ENCODE measurements around the gene BRIP1.
"Not testable (repeated sequence)": the region's sequence is repeated elsewhere in the genome, so short reads cannot be mapped to it uniquely, and the experiment has no call there.

Gene BRIP1

DNA sequence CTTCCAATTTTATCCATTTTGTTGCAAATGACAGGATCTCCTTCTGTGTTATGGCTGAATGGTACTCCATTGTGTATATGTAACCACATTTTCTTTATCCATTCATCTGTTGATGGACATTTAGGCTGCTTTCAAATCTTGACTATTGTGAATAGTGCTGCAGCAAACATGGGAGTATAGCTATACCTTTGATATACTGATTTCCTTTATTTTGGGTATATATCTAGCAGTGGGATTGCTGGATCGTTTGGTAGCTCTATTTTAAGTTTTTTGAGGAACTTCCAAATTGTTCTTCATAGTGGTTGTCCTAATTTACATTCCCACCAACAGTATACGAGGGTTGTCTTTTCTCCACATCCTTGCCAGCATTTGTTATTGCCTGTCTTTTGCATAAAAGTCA lies 67.8 kb downstream of the BRIP1 start:
- DNase-seq, result no peak

DNA sequence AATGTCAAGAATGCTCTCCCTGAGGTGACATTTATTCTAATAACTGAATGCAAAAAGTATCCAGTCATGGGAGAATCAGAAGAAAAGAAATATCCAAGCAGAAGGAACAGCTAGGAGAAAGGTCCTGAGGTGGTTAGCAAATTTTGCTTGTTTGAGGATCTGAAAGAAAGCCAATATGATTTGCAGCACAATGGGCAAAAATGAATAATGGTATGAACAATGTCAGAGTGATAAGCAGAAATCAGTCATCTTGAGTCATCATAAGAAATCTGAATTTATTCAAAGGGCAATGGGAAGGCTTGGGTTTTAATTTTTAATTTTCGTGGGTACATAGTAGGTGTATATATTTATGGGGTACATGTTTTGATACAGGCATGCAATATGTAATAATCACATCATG lies 68.5 kb downstream of the BRIP1 start:
- DNase-seq, result no peak

DNA sequence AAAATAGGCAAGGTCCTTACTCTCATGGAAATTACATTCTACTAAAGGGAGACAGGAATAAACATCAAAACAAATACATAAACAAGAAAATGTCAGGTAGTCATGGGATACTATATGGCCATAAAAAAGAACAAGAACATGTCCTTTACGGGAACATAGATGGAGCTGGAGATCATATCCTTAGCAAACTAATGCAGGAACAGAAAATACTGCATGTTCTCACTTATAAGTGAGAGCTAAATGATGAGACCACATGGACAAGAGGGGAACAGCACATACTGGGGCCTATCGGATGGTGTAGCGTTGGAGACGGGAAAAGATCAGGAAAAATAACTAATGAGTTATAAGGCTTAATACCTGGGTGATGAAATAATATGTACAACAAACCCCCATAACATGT lies 69.1 kb downstream of the BRIP1 start:
- no peak for DNase-seq

DNA sequence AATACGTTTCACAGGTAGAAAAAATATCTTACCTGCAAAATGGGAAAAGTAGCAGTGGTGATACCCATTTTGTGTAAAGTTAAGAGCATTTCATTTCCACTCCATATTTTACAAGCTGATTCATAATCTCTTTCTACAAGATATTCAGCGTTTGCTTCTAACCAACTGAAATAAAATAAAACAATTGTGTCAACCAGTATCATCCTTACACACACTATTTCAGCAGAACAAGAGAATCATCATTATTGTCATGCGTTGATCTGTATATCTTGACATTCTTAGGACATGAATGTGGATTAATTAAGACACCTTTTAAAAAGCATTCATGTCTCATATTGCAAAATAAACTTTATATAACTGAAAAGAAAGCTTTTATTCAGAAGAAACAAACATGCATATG lies 69.8 kb downstream of the BRIP1 start:
- DNase-seq, result no peak

DNA sequence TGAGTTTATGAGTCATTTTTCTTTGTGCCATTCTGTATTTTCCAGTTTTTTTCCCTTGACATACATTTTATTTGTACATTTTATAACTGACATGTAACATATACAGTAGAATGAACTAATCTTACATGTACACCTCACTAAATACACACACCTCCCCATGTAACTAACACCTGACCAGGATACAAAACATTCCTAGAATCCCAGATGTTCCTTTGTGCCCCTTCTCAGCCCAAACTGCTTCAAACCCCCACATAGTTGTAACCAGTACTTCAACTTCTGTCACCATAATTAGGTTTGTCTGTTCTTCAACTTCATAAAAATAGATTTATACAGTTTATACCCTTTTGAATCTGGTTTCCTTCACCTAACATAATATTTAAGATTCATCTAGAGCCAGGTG lies 73.5 kb downstream of the BRIP1 start:
- DNase-seq, result no peak

DNA sequence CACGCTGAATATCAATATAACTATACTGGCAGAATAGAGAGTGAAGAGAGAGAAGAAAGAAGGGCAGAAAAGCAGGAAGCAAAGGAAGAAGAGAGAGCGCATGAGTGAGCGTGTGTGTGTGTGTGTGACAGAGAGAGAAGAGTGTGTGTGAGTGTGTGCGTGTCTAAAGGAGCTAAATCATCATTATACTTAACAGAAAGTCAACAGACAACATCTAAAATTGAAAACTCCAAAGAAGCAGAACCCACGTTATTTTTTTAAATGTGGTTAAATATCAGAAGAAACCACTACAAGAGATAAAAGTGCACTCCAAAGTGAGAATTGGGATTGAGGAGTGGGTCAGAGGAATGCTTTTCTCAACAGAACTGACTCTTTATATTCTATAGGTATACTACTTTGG lies 77.2 kb downstream of the BRIP1 start:
- DNase-seq, result no peak

DNA sequence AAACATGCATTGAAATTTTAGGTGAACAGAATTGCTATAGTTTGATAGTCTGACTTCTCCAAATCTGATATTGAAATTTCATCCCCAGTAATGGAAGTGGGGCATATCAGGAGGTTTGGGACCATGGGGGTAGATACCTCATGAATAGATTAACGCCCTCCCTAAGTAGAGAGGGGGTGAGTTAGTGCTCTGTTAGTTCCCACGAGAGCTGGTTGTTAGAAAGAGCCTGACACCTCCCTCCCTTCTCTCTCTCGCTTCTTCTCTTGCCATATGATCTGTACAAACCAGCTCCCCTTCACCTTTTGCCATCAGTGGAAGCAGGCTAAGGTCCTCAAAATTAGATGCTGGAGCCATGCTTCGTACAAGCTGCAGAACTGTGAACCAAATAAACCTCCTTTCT lies 78.8 kb downstream of the BRIP1 start:
- no peak for DNase-seq

DNA sequence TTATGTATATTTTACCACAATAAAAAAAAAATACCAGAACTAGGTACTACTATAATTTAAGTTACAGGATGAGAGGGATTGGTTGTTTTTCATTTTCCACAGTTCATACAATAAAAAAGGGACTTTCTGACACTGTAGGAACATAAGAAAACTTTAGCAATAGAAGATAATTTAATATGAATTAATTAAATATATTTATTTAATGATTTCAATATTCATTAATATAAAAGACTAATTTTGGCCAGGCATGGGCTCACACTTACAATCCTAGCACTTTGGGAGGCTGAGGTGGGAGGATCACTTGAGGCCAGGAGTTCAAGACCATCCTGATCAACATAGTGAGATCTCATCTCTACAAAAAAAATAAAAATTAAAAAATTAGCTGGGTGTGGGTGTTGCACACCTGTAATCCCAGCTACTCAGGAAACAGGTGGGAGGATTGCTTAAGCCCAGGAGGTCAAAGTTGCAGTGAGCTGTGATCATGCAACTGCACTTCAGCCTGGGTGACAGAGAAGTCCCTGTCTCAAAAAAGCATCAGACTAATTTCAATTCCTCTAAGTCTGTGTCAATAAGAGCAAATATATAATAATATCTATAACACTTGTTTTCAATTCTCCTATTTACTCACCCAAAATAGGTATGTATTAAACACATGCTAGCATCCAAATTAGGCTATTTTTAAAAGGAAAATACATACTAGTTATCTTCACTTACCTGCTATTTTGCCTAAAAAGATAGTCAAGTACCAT lies 79.6 kb downstream of the BRIP1 start:
- no peak for DNase-seq

DNA sequence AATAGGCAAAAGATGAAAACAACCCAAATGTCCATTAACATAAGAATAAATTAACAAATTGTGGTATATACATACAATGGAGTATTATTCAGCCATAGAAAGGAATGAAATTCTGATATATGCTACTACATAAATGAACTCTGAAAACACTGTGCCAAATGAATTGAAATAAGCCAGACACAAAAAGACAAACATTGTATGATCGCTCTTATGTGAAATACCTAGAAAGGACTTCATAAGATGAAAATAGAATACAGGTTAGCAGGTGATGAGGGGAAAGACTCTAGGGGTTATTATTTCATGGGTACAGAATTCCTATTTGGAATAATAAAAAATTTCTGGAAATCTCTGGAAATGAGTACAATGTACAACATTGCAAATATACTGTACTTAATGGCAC lies 80.2 kb downstream of the BRIP1 start:
- DNase-seq, result no peak

DNA sequence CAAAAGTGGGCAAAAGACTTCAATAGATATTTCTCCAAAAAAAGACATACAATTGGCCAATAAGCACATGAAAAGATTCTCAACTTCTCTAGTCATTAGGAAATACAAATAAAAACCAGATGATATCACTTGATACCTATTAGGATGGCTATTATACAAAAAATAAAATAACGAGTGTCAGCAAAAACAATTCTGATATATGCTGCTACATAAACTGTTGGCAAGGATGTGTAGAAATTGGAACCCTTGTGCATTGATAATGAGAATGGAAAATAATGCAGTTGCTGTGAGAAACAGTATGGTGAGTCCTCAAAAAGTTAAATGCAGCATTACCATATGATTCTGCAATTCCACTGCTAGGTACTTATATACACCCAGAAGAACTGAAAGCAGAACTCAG lies 80.6 kb downstream of the BRIP1 start:
- DNase-seq, result no peak

DNA sequence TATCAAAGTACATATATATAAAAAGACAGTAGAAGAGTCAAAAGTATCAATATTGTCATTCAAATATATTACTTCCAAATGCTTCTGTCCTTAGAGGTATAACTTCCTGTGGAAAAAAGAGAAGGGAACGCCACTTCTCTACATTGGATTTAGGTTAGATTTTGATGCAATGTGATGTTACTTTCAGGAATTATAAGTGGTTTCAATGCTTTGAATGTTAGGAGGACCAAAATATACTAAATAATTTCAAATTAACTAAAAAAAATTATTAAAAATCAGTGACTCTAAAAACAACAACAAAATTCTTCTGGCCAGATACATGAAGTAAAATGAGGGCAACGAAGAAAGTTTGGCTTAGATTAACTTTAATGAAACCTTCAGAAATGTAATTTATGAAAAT lies 88.0 kb downstream of the BRIP1 start:
- DNase-seq, result no peak

DNA sequence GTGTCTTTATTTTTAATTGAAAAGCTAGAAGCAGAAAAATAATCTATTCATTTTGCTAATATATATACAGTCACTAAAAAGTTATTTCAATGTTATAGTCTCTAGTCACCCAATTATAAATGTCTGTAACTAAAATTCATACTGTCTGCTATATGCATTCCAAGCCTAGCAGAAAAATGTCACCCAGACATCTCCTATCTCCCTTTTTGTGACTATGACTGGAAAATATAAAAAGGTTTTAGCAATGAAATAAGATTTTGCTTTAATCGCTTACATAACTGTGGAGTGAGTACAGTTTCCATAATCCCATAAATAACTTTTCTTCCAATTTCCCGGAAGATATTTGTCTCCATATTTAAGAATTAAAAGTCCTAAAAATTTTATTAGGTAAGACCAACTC lies 88.6 kb downstream of the BRIP1 start:
- no peak for DNase-seq

DNA sequence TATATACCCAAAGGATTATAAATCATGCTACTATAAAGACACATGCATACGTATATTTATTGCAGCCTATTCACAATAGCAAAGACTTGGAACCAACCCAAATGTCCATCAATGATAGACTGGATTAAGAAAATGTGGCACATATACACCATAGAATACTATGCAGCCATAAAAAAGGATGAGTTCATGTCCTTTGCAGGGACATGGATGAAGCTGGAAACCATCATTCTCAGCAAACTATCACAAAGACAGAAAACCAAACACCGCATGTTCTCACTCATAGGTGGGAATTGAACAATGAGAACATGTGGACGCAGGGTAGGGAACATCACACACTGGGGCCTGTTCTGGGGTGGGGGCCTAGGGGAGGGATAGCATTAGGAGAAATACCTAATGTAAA lies 89.2 kb downstream of the BRIP1 start:
- DNase-seq, result not testable (repeated sequence)

DNA sequence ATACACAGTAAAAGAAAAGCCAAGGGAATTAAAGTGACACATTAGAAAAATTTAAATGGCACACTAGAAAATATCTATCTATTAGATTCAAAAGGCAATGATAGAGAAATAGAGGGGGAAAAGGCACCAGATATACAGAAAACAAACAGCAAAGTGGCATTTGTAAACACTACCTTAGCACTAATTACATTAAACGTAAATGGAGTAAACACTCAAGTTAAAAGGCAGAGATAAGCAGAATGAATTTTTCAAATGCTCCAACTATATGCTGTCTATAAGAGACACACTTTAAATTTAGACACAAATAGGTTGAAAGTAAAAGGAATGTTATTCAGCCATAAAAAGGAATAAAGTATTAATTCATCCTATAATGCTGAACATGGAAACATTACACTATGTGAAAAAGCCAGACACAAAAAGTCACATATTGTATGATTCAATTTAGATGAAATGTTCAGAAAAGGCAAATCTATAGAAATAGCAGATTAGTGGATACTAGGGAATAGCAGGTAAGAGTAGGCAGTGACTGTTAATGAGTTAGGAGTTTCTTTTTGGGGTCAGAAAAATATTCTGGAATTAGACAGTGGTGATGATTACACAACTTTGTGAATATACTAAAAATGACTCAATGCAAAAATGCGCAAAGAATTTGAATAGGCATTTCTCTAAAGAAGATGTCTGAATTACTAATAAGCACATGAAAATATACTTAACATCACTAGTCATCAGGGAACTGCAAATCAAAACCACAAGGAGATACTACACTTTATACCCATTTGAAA lies 92.4 kb downstream of the BRIP1 start:
- peak; percentile 94 for DNase-seq

DNA sequence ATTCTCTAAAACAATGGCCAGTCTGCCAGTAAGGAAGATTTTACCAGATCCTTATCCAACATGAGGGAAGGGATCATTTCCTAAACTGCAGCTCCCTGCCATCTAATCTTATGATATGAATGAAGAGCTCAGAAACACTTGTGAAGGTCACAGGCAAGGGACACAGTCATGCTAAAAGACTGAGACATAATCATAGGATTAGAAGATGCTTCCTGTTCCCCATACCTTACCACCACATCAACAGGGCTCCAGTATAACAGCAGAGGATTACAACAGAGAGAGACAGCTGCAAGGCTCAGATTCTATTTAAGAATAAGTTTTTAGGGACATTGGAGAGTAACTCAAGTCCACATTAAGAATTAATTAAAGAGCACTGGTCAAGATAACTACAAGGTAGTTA lies 93.3 kb downstream of the BRIP1 start:
- peak; percentile 86 for DNase-seq

DNA sequence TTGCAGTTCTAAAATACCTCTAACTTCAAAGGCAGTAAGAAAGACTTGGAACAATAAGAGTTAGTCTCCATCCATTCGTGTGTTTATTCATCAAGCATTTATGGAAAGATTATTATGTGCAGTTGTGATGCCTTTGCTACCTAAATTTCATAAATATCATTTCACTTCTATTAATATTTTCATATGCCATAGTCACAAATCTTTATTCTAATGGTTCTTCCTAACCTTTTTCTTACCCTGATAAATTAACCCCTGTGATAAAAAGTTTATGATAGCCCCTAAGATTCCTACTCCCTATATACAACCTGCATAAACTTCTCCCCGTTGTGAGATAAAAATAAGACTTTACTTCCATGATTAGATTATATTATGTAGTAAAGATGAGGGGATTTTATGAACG lies 94.9 kb downstream of the BRIP1 start:
- DNase-seq, result no peak

DNA sequence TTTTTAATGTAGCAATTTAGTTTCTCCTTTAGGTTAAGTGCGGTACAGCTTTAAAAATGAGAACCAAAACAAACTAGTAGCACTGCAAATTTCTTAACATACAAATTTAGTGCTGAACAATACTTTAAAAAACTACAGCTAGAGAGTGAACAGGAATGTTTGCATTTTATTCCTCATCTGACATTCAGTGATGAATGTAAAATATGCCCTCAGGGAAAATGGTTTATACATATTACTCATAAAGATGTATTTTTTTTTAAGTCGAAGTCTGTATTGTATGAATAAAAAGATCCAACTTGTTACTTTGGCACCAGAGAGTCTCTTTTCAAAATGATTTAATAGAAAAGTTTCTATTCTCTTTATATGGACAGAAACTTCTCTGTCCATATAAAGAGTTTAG lies 96.8 kb downstream of the BRIP1 start:
- peak; percentile 25 for DNase-seq

DNA sequence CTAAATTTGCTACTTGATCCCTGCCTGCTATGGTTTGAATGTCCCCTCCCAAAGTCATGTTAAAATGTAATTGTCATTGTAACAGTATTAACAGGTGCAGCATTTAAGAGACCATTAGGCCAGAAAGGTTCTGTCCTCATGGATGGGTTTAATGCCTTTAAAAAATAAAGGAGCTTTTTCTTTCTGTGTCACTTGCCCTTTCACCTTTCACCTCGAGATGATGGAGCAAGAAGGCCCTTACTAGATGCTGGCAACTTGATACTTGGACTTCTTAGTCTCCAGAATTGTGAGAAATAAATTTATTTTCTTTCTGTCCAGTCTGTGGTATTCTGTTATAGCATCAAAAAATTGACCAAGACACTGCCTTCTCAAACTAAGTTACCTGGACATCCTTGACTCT lies 98.5 kb downstream of the BRIP1 start:
- no peak for DNase-seq

DNA sequence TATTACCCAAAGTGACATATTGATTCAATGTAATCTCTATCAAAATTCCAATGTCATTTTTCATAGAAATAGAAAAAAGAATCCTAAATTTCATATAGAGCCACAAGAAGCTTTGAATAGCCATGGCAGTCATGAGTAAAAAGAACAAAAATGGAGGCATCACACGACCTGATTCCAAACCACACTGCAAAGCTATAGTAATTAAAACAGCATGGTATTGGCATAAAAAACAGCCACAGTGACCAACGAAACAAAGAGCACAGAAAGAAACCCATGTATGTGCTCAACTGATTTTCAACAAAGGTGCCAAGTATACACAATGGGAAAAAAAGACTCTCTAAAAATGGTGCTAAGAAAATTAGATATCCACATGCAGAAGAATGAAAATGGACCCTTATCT lies 101.5 kb downstream of the BRIP1 start:
- DNase-seq, result no peak

DNA sequence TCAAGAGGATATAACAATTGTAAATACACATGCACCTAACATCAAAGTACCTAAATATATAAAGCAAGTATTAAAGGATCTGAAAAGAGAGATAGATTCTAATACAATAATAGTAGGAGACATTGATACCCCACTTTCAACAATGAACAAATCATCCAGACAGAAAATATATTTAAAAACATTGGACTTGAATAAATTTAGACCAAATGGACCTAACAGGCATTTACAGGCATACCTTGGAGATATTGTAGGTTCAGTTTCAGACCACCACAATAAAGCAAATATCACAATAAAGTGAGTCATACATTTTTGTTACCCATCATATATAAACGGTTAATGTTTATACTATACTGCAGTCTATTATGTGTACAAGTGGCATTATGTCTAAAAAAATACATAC lies 104.0 kb downstream of the BRIP1 start:
- DNase-seq, result no peak

DNA sequence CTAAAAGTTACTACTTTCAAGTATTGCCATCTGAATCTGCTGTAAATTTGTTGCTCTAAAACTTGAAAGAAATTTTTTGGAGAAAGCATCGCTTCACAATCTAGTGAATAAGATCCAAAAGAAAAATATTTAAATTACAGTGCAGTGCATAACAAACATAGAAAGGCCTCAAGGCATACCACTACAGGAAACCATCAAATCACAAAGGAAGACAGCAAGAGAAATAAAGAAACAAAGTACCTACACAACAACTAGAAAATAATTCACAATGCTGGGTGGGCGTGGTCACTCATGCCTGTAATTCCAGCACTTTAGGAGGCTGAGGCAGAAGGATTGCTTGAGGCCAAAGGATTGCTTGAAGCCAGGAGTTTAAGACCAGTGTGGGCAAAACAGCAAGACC lies 104.9 kb downstream of the BRIP1 start:
- DNase-seq, result no peak

DNA sequence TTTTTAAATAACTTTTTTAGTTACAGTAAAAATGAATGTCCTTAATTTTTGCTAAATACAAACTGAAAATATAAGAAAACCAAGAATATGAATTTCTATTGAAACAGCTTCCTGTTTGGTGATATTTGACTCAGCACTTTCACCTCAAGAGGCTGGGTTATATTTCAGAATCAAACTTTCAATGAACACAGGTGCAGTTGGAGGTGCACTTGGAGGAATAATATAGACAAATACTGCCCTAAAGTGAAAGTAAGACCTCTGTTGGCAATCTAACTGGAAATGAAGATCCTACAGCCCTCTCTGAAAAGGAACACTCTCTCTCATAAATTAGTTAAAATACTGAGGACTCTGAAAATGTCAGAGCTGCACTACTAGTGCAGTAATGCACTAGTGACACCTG lies 106.2 kb downstream of the BRIP1 start:
- no peak for DNase-seq

DNA sequence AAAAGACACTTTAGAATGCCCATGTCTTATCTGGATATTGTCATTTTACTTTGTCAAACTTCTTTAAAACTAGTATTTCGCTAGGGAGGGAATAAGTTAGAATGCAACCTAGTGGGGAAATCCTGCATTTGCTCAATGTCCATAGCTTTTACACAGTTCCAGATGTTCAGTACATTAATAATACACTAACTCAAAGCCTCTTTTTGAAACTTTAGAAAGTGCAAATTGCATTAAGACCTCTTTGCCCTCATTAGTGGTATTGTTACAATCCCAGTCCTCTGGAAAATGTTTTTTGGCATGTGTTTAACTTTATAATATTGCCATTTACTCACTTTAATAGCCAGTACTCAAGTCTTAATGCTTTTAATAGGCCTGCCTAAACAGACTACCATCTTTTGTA lies 106.8 kb downstream of the BRIP1 start:
- no peak for DNase-seq

DNA sequence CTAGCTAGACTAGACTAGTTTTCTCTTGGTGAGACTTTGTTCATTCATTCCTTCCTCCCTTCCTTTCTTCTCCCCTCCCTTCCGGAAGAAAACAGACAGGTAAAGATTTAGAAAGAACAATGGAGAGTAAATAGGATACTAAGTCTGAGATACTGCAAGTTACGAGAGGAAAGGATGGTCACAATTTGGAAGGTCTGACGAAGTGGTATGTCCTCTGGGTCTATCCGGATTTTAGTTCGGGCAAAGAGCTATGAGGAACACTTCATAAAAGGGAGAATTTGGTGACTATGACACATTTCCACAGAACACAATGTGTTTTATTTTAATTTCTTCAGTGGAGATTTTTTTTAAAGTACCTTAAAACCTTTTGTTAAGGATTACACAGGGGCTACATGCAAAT lies 107.7 kb downstream of the BRIP1 start:
- no peak for DNase-seq

DNA sequence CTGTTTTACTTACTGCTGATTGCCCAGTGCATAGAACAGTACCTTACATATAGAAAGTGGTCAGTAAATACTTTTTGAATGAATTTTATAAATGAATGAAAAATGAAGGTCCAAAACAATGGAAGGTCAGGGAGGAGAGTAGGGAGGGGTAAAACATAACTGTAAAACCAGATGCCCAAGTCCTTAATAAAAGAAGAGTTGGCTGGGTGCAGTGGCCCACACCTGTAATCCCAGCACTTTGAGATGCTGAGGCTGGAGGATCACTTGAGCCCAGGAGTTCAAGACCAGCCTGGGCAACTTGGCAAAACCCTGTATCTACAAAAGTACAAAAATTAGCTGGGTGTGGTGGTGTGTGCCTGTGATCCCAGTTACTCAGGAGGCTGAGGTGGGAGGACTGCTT lies 108.2 kb downstream of the BRIP1 start:
- DNase-seq, result no peak
